Stimulated activated CD4-positive, alpha-beta T cell treated with anti-CD3 and anti-CD28 coated beads, Interleukin-12 subunit alpha, Interleukin-12 subunit beta, amount 100 ng/mL, for 48 hours (primary cell): Measurements from ENCODE around the gene LRRC30.
A peak's percentile ranks its signal among the peaks of the same experiment; 100 is the strongest.
"Not testable (repeated sequence)": the region's sequence is repeated elsewhere in the genome, so short reads cannot be mapped to it uniquely, and the experiment has no call there.

Experiments
- DNase-seq, 3 donors: peaks; one replicate each; pipeline ENCODE4 v3.0.0-alpha.2; 2020; ENCODE audit warnings: low read depth in 2 of 3, low spot score in 1 of 3

The LRRC30 gene

DNA sequence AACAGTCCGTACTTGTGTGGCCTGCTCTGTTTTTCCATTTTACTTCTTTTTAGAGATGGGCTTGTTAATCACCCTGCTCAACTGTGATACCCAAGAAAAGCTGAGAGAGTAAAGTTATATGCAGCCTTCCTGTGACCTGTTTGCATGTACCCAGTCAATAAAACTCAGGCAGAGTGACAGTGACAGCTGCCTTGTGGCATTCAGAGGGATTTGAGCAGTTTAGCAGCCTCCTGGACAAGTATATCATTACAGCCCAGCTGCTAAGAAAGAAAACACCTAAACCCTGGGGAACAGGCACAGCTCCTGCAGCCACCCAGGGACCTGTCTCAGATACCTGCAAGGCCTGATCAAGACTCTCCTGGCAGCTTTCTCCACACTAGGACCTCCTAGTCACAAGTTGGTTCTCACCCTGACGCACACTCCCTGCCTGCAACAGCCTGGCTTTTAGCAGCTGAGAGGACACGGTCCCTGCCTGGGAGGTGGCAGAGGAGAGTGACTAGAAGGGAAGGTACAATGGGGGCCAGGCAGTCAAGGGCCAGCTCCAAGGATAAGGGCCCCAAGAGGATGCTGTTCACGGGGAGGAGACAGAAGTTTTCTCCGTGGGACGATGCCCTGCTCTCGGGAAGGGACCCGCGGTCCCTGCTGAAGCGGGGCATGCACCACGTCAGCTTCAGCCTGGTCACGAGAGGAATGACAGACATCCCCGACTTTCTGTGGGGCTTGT lies at the start of gene LRRC30:
LRRC30 (plus strand) TSS at position 464 of the 724 bp plus-strand sequence; CDS start at position 514, 50 bp downstream.
- no peak for DNase-seq

DNA sequence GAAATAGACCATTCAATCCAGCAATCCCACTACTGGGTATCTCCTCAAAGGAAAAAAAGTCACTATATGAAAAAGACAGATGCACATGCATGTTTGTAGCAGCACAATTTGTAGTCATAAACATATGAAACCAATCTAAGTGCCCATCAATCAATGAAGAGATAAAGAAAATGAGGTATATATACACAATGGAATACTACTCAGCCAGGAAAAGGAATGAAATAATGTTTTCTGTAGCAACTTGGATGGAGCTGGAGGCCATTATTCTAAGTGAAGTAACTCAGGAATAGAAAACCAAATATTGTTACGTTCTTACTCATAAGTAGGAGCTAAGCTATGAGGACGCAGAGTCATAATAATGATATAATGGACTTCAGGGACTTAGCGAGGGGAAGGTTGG lies 45.2 kb upstream of the LRRC30 start:
- DNase-seq = no peak

DNA sequence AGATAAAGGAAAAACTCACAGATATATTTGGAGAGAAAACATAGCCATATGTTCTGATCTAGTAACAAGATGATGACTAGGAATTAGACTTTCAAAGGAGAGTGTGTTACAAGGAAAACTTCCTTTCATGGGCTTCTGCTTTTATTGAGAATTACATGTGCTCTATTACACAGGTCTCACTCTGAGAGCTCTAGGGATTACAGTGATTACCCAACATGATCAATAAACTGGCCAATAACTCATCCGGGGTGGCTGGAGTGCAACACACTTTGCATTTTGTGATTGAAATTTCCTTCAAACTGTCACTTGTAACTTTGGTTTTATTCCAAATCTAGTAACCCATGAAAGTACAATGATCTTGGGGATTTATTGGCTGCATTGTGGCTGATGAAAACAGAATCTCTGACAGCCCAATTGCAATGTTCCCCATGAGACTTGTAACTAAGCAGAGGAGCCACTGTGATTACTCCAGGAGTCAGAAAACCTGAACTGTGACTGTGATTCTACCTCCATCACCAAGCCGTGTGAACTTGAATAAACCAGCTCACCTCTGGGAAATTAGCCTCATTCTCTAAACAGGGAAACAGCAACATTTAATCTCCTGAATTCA lies 40.2 kb upstream of the LRRC30 start:
- DNase-seq = no peak

DNA sequence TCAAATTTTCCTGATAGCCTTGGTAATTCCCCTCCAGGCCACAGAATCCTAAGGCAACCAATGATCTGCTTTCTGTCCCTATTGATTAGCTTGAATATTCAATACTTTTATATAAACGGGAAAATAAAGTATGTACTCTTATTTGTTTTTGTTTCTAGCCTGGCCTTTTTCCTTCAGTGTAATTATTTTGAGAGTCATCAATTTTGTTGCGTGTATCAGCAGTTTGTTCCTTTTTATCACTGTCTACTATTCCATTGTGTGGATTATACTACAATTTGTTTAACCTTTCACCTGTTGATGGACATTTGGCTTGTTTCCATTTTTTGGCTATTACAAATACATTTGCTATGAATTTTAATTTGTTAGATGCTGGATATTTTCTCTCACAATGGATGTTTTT lies 39.2 kb upstream of the LRRC30 start:
- no peak for DNase-seq

DNA sequence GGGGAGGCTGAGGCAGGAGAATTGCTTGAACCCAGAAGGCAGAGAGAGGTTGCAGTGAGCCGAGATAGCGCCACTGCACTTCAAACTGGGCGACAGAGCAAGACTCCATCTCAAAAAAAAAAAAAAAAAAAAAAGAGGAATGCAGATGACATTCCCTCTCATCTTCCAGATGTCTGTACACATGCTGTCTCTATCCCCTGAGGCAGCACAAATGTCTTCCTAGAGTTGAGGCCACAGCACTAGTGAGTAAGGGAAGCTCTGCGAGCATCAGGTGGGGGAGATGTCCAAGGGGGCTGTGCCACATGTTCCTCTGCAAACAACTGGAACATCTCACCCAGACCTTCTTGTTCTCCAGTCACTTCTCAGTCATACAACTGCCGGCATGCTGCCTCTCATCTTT lies 35.6 kb upstream of the LRRC30 start:
- no peak for DNase-seq

DNA sequence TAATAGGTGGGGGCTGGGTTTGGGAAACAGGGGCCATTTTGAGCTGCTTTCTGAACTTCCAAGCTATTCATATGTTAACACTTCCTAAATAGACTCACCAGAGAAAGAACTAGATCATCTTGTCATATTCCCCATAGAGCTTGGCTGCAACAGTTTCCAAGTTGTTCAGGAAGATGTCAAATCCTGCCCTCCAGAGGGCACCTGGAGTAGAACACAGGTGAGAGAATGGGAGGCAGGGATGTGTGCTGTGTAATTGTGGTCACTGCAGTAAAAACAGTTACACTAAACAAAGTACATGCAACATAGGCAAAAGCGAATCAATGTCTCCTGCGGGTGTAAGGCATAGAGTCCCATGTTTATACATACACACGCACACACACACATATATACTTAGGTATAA lies 34.5 kb upstream of the LRRC30 start:
- DNase-seq = no peak

DNA sequence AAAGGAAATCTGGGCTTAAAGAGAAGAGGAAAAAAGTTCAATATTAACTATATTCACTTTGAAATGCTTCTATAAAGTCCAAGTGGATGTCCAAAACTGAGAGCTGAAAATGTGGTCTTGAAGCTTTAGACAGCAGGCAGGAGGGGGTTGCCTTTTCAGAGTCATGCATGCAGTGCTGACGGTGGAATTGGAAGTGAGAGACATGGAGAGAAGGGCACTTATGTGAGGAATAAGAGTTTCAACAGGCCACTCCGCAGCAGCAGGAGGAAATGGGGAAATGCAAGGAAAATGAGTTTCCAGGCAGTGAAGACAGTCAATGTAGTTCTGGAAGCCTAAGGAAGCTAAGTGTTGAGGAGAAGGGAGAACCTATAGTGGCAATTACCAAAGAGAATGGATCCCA lies 33.0 kb upstream of the LRRC30 start:
- DNase-seq = no peak

DNA sequence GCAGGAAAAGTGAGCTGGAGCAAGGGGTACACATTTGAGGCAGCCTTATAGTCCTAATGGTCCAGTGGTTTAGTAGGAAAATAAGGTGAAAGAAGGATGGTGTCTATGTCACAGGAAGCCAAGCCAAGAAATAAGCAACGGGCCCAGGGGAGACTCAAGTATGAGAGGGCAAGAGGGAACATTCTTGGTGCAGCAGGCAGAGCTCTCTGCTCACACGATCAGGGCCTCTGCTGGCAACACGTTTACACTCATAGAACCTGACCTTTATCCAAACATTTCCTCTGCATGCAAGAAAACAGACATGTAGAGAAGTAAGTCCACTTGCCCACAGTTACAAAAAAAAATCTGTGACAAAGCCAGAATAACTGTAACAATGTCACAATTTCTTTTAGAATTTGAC lies 32.6 kb upstream of the LRRC30 start:
- no peak for DNase-seq

DNA sequence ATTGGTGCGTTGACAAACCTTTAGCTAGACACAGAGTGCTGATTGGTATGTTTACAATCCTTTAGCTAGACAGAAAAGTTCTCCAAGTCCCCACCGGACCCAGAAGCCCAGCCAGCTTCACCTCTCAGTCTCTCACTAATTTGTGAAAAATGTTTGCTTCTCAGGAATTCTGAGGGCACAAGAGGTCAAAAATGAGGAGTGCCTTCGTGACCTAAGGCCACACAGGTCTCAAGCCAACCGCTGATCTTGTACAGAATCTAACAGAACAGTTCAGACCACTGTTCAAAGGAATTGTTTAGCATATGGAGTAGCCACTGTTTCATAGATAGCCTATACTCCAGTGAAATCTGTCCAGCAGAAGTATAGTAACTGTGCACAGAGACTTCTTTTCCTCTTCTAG lies 29.8 kb upstream of the LRRC30 start:
- DNase-seq = no peak

DNA sequence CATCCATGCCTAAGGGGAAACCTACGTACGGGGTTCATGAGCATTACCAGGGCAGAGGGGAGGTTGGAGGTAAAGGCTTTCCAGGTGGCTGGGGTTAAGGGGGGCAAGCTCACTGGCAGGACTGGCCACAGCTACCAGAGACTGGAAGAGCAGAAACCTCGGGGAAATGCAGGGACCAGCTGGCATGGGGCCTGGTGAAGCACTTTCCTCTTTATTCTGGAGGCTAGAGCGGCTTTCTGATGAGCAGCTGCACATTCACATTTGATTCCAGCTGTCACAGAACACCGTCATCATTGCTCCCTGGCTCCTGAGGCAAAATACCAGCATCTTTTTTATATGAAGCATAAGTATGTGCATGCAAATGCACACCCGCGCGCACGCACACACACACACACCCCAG lies 28.7 kb upstream of the LRRC30 start:
- no peak for DNase-seq

DNA sequence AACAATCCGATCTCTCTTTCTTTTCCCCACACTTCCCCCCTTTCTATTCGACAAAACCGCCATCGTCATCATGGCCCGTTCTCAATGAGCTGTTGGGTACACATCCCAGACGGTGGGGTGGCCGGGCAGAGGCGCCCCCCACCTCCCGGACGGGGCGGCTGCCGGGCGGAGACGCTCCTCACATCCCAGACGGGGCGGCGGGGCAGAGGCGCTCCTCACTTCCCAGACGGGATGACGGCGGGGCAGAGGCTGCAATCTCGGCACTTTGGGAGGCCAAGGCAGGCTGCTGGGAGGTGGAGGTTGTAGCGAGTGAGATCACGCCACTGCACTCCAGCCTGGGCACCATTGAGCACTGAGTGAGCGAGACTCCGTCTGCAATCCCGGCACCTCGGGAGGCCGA lies 27.3 kb upstream of the LRRC30 start:
- not testable (repeated sequence) for DNase-seq

DNA sequence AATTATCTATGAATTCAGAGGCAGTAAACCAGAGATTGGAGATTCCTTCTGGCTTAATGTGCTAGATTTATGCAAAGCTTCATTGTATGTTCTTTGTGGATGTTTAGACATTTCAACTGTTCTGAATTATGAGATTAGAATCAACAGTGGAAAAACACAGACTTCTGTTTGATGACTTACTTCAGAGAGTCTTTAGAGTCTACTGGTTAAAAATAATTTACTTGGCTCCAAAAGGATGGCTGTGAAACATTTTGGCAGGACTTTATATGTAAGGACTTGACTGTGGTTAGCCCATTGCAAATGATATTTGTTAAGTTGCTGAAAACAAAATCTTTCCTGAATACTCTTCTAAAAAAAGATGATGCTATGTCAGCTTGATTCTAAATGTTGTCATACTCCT lies 25.5 kb upstream of the LRRC30 start:
- DNase-seq = no peak

DNA sequence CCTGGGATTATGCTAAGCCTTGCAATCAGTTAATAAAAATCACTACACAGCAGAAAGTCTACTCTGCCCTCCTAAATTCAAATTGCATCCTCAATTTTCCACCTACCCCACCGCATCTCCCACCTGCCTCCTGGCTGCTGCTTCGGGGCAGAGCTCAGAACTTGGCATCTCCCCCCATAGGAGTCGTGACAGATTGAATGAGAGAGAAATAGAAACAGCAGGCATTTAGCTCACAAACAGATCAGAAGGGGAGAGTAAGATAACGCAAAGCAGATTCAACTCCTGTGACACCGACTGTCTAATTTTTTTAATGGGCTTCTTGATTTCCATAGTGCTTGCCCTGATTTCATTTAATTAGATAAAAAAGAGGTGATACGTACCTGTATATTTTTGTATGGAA lies 24.7 kb upstream of the LRRC30 start:
- DNase-seq = no peak

DNA sequence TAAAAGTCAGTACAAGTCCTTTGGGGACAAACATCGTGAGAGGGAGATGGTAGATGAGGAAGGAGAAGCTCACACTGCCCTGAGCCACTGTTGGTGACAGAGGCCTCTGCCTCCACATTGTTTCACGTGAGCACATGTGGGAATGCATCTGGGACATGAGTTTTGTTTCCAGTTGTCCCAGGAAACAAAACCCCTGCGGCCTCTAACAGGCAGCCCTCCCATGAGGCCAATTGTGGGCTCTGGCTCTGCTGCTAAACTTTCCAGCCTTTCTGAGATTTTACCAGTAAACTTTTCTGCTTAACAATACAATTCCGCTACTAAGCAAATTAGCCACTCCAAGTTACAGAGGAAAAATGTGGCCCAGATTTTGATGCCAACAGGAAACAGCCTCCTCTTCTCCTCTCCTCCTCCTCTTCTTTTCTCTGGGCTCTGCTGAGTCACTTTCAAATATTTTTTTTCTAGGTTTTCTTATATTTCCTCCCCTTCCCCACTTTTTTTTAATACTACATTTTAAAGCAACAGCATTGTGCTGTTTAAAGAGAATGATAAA lies 23.4 kb upstream of the LRRC30 start:
- no peak for DNase-seq

DNA sequence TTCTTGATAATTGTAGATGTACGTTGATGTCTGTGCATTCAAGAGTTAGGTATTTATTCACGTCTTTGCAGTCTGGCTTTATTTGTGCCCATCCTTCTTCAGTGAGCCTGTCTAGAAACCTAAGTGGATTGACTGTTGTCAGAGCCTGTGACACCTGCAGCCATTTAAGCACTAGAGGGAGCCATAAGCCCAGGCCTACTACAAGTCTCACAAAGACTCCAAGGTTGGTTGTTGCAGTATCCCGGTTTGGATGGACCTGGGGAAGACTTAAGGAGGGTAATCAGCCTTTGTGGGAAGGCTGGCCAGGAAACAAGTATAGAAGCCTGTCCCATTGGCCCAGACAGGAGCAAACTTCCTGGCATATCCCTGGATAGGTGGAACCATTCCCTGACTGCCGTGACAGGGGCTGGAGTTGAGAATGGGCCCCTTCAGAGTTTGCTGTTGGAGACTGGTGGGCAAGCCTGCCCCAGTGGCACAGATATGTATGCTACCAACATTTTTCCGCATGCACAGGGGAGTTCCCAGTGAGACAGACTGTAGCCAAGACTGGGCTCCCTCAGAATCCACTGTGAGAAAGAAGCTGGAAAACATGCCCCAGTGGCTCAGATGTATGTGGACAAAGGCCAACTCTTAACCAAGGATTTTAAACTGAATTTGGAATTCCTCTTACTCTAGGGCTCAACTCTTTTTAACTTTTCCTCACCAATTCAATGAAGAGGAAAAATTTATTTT lies 9.3 kb upstream of the LRRC30 start:
- peak in 1 of 3 donors; percentile 1 for DNase-seq

DNA sequence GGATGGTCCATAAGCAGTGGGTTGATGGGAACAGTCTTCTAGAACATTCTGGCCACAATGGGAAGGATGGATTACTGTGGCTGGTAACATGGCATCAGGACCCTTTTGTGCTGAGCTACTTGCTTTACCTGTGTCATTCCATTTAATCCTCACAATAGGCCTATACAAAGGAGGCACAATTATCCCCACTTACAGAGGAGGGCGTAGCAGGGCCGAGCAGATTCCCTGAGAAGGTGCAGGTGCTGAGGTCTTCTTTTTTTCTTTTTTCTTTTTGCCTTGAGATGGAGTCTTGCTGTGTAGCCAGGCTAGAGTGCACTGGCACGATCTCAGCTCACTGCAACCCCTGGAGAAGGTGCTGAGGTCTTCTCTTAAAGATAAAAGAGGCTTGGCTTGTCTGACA lies 6.7 kb upstream of the LRRC30 start:
- no peak for DNase-seq

DNA sequence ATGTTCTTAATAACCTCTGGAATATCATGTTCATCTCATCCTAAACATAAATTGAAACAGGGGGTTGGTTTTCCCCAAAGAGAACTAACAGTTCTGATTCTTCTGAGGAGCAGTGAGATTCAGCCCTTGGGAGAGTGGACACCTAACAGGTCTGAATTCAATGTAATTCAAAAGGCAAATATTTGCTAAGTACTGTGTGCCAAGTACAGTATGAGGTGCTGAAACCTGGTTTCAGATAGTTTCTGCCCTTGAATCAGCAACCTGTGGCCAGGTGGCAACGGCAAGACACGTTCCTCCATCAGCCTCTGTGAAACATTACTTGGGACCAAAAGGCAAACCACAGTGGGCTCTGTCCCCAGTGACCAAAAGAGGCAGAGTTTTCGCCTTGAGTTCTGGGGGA lies 1.3 kb downstream of the LRRC30 start:
- DNase-seq = no peak

DNA sequence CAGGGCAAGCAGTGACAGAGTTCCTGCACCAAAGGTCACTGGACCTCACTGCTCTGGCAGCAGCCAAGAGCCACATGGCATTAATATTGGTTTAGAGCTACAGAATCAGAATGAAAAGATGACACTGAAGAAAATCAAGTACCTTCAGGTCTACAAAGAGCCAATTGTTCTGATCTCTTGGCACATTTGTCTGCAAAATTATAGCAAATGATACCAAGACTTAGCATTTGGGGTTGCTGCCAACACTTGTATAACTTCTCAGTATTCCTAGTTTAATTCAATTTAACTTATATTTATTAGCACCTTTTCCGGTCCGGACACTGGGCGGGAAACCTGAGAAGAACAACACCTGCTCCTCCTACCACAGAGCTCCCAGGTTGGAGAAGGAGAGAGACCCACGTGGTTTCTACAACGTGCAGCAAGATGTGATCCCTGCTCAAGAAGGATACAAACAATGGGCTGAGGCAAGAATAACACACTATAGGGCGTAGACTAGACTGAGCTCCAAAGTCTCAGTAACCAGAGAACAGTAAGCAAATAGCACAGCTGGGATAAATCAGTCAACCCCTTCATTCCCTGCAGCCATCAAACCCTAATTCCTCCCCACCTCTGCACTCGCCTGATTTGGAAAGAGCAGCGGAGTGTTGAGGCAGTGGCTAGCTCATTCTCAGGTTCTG lies 2.4 kb downstream of the LRRC30 start:
- DNase-seq = no peak

DNA sequence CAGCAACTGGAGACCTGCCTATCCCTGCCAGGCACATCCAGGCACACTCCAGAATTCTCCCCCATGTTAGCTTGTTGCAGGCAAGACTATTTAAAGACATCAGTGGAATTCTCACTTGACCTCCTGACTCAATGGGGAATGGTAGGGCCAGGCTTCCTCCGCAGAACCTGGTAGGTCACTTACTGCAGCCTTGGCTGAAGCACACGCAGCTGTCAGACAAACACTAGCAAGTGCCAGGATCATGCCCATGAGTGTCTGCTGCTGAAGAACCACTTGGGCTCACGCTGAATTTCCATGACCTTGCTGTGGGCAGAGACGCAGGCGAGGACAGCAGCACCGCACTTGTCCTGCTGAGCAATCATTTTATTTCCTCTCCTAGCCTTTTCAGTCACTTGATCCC lies 3.2 kb downstream of the LRRC30 start:
- no peak for DNase-seq

DNA sequence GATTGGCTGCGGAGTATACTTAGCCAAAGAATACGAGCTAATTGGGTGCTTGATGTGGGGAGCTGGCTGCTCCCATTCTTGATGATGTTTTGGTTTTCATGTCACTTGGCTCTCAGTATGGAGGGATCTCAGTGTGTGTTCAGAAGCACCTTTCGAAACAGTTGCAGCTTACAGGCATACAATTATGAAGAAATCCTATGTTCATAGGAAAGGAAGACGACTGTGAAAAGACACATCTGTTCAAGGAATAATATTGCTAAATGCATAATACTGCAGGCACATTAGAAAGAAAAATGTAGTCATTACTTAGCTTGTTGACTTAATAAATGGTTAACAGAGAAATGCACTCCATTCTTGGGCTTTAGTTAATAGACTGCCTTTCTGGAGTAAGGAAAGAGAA lies 4.1 kb downstream of the LRRC30 start:
- DNase-seq = no peak

DNA sequence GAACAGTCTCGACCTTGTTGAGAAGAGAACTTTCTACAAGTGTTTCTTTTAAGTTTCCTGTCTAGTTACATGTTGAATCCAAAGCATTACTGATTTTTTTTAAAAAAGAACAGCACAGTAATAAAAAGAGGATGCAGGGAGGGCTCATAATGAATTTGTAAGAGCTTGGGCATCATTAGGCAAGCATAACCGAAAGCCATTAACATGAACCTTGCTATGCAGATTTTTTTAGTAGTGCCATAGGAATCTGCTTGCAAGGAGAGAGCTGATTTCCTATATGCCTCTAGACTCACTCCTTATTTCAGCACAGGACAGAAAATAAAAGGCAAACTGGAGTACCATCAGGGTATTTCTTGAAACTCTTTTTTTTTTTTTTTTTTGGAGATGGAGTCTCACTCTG lies 5.2 kb downstream of the LRRC30 start:
- no peak for DNase-seq

DNA sequence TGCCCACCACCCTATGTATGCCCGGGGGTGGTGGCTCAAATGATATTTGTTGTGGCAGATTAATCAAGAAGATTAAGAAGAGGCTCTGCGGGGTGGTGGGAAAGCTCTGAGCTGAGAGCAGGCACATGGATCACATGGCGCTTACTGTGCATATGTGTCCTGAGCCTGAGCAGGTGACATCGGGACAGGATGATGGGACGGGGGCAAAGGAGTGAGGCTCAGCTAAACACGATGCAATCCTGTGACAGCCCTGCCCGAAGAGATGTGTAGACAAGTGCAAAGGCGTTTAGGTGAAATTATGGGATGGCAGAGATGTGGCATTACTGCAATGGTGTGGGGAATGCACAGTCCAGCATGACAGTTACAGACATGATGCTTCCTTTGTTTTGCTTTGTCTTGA lies 6.0 kb downstream of the LRRC30 start:
- no peak for DNase-seq
